GM21576 (cell line): Measurements from ENCODE around the gene SGPP1.
"Not testable (repeated sequence)": the region's sequence is repeated elsewhere in the genome, so short reads cannot be mapped to it uniquely, and the experiment has no call there.

Experiments
- ATAC-seq: cut with Tn5 transposase; IDR thresholded peaks from one replicate; pipeline ENCODE4 v1.9.1; 2021; ENCODE audit warnings: mild to moderate bottlenecking, moderate library complexity; ENCODE audit not compliant: unreplicated experiment

Gene SGPP1

DNA sequence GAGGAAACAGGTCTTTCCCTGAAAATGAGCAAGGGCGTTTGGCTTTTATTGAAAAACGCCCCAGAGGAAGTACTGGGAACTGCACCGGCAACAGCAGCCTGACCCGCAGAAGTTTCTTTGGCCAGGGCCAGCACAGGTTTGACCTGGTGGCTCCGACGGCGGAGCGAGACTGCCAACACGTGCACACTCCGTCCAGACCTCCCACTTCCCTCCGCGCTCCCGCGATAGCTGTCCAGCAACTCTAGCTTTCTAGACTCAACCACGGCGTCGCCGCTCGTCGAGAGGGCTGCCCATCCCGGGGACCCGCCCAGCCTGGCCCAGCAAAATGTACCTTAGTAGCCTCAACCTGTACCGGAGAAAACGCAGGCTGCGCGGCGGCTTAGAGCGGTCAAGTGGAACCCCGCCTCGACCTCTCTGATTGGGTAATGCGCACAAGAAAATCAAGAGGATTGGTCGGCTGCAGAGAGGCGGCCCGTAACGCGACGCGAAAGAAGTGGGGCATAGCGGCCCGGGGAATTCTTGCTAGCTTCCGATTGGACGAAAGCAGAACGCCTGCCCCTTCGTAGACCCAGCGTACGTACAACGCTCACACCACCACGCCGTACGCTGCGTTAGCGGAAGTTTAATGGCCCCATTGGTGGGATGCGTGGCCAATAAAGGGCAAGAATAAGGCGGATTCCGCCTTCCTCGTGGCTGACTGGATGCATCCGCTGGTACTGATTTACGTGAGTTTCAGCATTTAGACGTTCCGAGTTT lies 86.2 kb downstream of the SGPP1 start, which contains the start of gene WDR89:
Gene WDR89 (minus strand): TSS at position 399 of the 756 bp plus-strand sequence. CDS start 41,929 bp downstream, outside the sequence.
- peak; percentile 80 for ATAC-seq

DNA sequence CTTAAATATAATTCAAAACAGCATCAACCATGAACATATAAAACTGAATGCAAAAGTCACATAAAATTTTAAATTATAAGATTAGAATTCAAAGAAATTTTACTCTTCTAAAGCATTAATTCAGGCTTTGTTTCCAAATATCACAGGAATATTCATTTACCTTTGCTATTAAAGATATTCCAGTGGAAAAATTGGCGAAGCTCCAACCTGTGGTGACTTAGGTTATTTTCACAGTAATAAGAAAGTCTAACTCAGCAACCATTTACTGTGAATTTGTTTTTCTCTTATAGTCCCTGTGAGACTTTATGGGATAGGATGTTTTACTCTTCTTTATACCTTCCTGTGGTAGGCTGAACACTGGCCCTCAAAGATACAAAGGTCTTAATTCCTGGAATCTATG lies 89.4 kb downstream of the SGPP1 start:
- no peak for ATAC-seq

- ATAC-seq: not testable (repeated sequence)
Observed at GRCh38 chr14:63636094-63636635, 91.7 kb downstream of the SGPP1 start.
